LNCAP (cell line): Measurements from ENCODE around the gene SETD3.

Source experiments
- TF ChIP-seq, protein P1 (sequence below): fragments of 450-650 bp; IDR thresholded peaks from 2 replicates; pipeline ENCODE4 v1.5.1; 2017; ENCODE audit warnings: mild to moderate bottlenecking

Gene SETD3

DNA sequence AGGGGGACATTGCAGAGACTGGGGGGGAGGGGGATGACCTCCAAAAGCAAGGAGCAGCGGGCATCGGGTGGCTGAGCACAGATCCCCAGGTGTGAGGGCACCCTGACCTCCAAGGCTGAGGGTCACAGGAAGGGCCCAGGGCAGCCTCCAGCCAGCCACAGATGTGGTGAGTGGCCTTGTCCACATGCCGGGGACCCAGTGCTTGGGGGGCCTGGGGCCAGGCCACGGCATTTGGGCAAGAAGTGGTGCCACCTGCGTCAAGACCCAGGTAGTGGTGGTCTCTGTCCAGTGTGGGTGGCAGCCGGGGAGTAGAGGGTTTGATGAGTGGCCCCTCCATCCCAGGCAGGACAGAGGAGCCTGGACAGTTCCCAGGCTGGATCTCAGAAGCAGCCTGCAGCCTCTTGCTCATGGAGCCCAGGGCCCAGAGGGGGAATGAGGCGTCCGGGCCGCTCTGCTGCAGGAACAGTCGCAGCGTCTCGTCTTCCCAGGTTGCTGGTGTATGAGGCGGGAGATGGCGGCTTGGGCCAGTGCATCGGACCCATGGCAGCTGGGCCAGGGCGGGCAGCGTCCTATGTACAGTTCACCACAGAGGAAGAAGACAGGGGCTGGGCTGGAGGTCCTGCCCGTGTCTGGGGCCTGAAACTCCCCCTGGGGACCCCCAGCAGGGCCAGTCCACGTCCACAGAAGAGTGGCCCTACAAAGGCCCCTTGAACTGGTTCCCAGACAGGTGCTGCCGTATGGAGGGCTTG, 34.1 kb upstream of the SETD3 start:
- TF ChIP-seq, protein P1, sequence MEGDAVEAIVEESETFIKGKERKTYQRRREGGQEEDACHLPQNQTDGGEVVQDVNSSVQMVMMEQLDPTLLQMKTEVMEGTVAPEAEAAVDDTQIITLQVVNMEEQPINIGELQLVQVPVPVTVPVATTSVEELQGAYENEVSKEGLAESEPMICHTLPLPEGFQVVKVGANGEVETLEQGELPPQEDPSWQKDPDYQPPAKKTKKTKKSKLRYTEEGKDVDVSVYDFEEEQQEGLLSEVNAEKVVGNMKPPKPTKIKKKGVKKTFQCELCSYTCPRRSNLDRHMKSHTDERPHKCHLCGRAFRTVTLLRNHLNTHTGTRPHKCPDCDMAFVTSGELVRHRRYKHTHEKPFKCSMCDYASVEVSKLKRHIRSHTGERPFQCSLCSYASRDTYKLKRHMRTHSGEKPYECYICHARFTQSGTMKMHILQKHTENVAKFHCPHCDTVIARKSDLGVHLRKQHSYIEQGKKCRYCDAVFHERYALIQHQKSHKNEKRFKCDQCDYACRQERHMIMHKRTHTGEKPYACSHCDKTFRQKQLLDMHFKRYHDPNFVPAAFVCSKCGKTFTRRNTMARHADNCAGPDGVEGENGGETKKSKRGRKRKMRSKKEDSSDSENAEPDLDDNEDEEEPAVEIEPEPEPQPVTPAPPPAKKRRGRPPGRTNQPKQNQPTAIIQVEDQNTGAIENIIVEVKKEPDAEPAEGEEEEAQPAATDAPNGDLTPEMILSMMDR = no peak

DNA sequence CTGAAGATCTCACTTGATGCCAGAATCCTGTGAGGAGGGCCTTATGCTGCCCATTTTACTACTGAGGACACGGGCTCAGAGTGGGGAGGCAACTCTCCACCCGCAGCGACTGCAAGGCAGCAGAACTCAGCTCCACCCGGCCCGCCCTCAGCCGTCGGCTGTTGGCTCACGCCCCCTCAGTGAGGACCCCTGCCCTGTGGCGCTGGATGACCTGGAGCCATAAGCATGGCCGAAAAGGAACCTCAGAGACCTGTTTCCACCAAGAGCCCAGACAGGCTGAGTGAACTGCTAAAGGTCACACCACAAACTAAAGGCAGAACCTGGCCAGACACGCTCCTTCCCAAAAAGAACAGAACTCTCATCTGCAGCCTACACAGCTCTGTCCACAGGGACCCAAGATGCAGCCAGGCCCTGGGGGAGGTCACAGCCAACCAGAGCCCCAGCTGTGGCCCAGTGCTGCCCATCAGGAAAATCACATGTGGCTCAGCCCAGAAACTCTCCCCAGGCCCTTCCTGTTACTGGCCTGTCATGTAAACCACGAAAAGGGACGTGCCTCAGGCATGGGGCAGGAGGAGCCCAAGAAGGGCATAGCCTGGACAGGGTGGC, 33.4 kb upstream of the SETD3 start:
- TF ChIP-seq, protein P1 = no peak

DNA sequence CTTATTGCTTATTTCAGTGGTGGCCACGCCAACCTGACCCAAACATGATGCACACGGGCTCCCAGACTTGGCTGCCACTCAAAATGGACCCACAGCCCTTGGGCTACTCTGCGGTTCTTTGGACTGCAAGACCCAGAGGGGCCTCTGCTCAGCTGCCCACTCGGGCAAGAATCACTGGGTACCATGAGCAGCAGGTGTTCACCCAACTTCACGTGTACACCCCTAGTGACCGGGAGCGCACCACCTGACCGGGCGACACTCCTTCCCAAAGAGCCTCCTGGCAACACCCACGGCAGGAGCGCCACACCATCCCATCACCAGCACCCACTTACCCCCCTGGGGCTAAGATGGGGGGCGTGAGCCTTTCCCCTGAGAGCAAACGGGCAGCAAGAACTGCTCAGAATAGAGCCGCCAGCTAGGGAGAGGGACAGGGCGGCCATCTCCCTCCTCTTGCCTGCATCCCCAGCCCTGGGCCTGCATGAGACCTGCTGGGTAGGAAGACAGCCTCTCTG, 32.6 kb upstream of the SETD3 start:
- TF ChIP-seq, protein P1 = no peak

DNA sequence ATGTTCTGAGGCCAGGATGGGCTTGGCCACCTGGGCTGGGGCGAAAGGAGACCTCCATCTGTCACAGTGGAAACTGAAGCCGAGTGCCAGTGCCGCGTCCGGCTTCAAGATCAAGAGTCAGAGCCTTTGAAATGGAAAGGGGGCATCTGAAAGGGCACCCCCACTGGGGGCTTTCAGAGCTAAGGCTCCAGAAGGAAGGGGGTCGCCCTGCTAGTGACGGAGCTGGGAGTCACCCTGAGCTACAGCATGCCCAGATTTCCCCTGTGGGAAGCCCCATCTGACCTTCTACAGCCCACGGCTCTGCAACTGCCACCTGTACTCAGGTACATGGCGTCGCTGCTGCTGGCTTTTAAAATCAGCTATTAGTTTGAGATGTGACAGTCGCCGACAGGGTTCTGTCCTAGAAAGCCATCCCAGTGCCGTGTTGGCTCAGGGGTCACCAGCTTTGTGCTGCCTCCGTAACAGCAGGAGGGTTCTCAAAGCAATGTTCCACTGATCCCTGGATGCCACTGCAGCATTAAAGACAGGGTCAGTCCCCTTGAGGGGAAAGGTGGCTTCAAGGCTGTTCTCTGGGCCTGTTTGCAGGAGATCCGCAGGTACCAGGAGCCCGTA, 32.0 kb upstream of the SETD3 start:
- TF ChIP-seq, protein P1 = no peak

DNA sequence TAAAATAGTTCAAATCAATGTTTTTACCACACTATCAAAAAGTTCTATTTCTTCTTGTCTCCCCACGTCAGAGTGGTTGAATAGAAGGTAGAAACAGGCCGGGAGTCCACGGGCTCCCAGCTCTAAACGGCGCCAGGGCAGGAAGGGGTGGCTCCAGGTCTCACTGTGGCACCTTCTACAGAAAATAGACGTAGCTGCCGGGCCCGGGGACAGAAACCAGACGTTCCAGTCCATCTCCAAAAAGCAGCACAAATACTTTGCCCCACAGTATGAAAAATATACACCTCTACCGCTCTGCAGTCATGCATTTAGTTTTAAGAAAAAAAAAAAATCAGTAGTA, 31.4 kb upstream of the SETD3 start:
- TF ChIP-seq, protein P1 = no peak

DNA sequence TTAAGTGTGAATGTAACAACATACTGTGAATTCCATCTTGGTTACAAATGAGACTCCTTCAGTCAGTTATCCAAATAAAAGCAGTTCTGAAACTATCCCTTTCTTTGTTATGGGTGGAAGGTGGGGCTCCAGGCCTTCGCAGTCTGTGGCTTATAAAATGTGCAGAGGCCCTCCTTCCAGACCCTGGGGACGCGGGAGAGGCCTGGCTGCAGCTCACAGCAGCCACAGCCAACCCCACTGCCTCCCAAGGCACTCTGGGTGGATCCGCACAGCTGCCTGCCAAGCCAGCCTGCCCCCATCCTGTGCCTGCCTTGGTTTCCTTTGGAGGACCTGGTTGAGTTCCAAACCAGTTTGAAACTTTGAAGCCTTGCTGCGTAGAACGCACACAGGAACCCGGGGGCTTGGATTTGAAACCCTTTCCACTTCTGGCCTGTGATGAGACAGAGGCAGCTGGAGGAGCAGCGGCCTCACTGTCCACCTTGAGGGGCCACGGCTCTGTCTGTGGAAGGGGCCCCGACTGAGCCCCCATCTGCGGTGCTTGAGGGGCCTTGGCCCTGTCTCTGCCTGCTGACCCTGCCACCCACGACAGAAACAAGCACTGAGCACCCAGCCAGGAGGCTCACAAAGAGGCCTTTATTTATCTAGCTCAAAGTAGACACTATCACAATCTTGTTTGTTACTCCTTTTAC, 30.9 kb upstream of the SETD3 start:
- TF ChIP-seq, protein P1 = no peak

DNA sequence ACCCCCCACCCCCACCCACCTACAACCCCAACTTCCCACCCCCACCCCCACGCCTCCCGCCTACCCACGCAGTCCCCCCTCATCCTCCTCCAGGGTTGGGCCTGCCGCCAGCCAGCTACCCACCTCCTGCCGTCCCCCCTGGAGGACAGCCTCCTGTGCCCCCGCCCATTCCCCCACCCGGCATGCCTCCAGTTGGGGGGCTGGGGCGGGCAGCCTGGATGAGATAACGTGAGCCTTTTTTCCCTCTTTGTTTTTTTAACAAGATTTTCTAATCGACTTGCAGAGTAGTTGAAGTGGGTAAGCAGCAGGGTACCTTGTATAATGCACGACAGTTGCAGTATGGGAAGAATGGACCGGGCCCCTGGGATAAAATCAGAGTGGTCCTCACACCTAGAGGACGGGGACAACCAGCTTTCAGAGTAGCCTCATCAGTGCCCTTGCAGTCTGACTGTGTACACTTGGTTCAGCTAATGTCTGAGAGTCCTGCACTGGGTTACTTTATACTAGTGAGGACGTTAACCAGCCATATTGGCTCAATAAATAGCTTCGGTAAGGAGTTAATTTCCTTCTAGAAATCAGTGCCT, 30.0 kb upstream of the SETD3 start:
- TF ChIP-seq, protein P1 = no peak
